Measurements from ENCODE around the gene VILL. TPM values are rescaled to one million over a fixed set of nuclear protein-coding genes. Genes with fewer than 3 reads are reported as not detected.

Gene VILL
- total and polyA plus RNA-seq, 10 of the 15 experiments (the other 5 are each of a cell fraction or from before 2014, with no cell fraction given): 0.15 to 5.4 (median 2.1) TPM; not detected in 1

DNA sequence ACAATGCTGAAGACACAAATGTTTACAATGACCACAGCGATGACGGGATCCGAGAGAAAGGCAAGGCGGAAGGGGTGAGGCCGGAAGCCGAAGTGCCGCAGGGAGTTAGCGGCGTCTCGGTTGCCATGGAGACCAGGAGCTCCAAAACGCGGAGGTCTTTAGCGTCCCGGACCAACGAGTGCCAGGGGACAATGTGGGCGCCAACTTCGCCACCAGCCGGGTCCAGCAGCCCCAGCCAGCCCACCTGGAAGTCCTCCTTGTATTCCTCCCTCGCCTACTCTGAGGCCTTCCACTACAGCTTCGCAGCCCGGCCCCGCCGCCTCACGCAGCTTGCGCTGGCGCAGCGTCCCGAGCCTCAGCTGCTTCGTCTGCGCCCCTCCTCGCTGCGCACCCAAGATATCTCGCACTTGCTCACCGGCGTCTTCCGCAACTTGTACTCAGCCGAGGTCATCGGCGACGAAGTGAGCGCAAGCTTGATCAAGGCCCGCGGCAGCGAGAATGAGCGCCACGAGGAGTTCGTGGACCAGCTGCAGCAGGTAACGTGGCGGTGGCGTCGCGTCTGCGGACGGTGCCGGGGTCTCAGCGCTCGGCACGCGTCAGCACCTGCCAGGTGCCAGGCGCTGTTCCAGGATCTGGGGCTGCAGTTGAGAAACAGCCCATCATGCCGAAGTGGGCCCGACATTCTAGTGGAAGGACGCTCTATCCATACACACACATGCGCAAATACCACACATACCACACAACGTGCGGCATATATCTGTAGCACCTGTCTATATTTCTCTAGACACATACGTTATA, 48.7 kb downstream of the VILL start, which contains the start of gene DLEC1 (continued):
- TF ChIP-seq, protein P1, sequence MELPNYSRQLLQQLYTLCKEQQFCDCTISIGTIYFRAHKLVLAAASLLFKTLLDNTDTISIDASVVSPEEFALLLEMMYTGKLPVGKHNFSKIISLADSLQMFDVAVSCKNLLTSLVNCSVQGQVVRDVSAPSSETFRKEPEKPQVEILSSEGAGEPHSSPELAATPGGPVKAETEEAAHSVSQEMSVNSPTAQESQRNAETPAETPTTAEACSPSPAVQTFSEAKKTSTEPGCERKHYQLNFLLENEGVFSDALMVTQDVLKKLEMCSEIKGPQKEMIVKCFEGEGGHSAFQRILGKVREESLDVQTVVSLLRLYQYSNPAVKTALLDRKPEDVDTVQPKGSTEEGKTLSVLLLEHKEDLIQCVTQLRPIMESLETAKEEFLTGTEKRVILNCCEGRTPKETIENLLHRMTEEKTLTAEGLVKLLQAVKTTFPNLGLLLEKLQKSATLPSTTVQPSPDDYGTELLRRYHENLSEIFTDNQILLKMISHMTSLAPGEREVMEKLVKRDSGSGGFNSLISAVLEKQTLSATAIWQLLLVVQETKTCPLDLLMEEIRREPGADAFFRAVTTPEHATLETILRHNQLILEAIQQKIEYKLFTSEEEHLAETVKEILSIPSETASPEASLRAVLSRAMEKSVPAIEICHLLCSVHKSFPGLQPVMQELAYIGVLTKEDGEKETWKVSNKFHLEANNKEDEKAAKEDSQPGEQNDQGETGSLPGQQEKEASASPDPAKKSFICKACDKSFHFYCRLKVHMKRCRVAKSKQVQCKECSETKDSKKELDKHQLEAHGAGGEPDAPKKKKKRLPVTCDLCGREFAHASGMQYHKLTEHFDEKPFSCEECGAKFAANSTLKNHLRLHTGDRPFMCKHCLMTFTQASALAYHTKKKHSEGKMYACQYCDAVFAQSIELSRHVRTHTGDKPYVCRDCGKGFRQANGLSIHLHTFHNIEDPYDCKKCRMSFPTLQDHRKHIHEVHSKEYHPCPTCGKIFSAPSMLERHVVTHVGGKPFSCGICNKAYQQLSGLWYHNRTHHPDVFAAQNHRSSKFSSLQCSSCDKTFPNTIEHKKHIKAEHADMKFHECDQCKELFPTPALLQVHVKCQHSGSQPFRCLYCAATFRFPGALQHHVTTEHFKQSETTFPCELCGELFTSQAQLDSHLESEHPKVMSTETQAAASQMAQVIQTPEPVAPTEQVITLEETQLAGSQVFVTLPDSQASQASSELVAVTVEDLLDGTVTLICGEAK (IDR thresholded peaks at IDR 0.05; ENCODE audit: borderline replicate concordance): peak; percentile 43; the same call in 1 of the 2 replicates
- TF ChIP-seq JUND (IDR thresholded peaks at IDR 0.05; ENCODE audit: low read depth, low read length) (no peak), CREM (IDR thresholded peaks at IDR 0.05; ENCODE audit: low read depth) (no peak), ATF7 (IDR thresholded peaks at IDR 0.05; ENCODE audit: low read depth) (peak; percentile 36; the same call in 1 of the 2 replicates), SPI1 (IDR thresholded peaks at IDR 0.05; ENCODE audit: borderline replicate concordance, insufficient read depth, low read depth, low read length) (peak; percentile 24; the same call in 1 of the 2 replicates), HDAC6 (IDR thresholded peaks at IDR 0.05; ENCODE audit: unreplicated experiment) (no peak), ZNF687 (IDR thresholded peaks at IDR 0.05) (0 out of 2 replicates have a peak, but pooled peaks have one; percentile 15), SIN3A (IDR thresholded peaks at IDR 0.05; ENCODE audit: low read depth, low read length) (peak; percentile 71; the same call in 1 of the 2 replicates)
